SK-N-SH treated with all-trans-retinoic acid at 6 μM for 48 hours (cell line): ENCODE measurements around the gene OSBPL7.

Experiments
- CREB5 ChIP-seq: fragments of 250-450 bp; sonication (Bioruptor Pico); IDR thresholded peaks from 2 replicates; pipeline ENCODE4 v1.5.1; 2020; ENCODE audit warnings: low read depth, mild to moderate bottlenecking, moderate library complexity
- GLIS3 ChIP-seq: fragments of 250-450 bp; sonication (Bioruptor Pico); IDR thresholded peaks from 2 replicates; pipeline ENCODE4 v1.5.0; 2020; ENCODE audit warnings: mild to moderate bottlenecking, moderate library complexity
- OSR1 ChIP-seq: fragments of 250-450 bp; sonication (Bioruptor Pico); IDR thresholded peaks from 2 replicates; pipeline ENCODE4 v1.8.0; 2022; ENCODE audit warnings: moderate library complexity, mild to moderate bottlenecking, inconsistent platforms
- PATZ1 ChIP-seq: fragments of 250-450 bp; sonication (Bioruptor Pico); IDR thresholded peaks from 2 replicates; pipeline ENCODE4 v1.8.0; 2020; ENCODE audit warnings: mild to moderate bottlenecking, moderate library complexity, borderline replicate concordance
- SNAI2 ChIP-seq: fragments of 250-450 bp; sonication (Bioruptor Pico); IDR thresholded peaks from 2 replicates; pipeline ENCODE4 v1.5.0; 2020; ENCODE audit warnings: mild to moderate bottlenecking, moderate library complexity
- ZNF70 ChIP-seq: fragments of 450-650 bp; formaldehyde crosslinking; IDR thresholded peaks from 2 replicates; pipeline ENCODE4 v1.5.0; 2020; ENCODE audit warnings: mild to moderate bottlenecking, moderate library complexity

GRCh38 chr17:47810901-47811635, 10.5 kb downstream of the OSBPL7 start:
- TF ChIP-seq OSR1 (CRISPR knock-in tag) (no peak), ZNF70 (CRISPR knock-in tag) (no peak), SNAI2 (no peak), PATZ1 (CRISPR knock-in tag) (no peak), CREB5 (CRISPR knock-in tag) (no peak), GLIS3 (CRISPR knock-in tag) (no peak)
